ENCODE data around the gene DNAI7.

- TF ChIP-seq CTCF (conservative IDR thresholded peaks at IDR 0.05 in 1 of 2, IDR thresholded peaks at IDR 0.05 in 1 of 2; ENCODE audit: extremely low read depth in 1 of 2, insufficient read depth in 1 of 2, low read depth in 1 of 2, low read length in 2 of 2) (no peak), EZH2 (IDR thresholded peaks at IDR 0.05; ENCODE audit: borderline replicate concordance, low read length) (no peak)
Observed at GRCh38 chr12:25072906-25073650, 121.9 kb downstream of the DNAI7 start.
